Right ventricle myocardium inferior (tissue), 1 donor: ENCODE data around the gene DTD1. TPM values are rescaled to one million over a fixed set of nuclear protein-coding genes. Genes with fewer than 3 reads are reported as not detected.

Experiments
- ATAC-seq: fragments of 200-7000 bp; cut with Tn5 transposase; one replicate; pipeline ENCODE4 v1.9.1; 2020; ENCODE audit warnings: mild to moderate bottlenecking, moderate library complexity
- DNase-seq: peaks from one replicate; pipeline ENCODE4 v3.0.0; 2021; ENCODE audit errors: missing footprints
- intact Hi-C: fragments of 100-400 bp; cut with DNase I; formaldehyde crosslinking; loops from one replicate; pipeline ENCODE4 v1.11.0; 2022
- total RNA-seq: library from RNA; stranded (reverse); fragmentation: NEBNext Ultra II Directional; extraction: Animal tissue kit (Norgen Biotek cat#: 25700); gene quantifications from one replicate; pipeline ENCODE4 v1.2.1, GENCODE V29; 2021
- donor health status: DM: no; HTN: yes; CAD: no; lungs with severe emphysema.

The DTD1 gene
- total RNA-seq, 1 donor from 2014 or later = 11.4 TPM

- intact Hi-C loops = no loop called here
- DNase-seq (no peak), ATAC-seq (no peak)
These were observed 137.1 kb downstream of the DTD1 start for GRCh38 chr20:18724788-18725464.

GRCh38 chr20:18727032-18727508, 139.2 kb downstream of the DTD1 start:
- DNase-seq (no peak), ATAC-seq (no peak)
- intact Hi-C loops = no loop called here

GRCh38 chr20:18728165-18728869, 140.5 kb downstream of the DTD1 start:
- DNase-seq = no peak
- intact Hi-C loops = no loop called here
- ATAC-seq = no peak

- intact Hi-C loops = no loop called here
- DNase-seq (no peak), ATAC-seq (no peak)
These were observed 141.0 kb downstream of the DTD1 start for GRCh38 chr20:18728870-18729224.

DNA sequence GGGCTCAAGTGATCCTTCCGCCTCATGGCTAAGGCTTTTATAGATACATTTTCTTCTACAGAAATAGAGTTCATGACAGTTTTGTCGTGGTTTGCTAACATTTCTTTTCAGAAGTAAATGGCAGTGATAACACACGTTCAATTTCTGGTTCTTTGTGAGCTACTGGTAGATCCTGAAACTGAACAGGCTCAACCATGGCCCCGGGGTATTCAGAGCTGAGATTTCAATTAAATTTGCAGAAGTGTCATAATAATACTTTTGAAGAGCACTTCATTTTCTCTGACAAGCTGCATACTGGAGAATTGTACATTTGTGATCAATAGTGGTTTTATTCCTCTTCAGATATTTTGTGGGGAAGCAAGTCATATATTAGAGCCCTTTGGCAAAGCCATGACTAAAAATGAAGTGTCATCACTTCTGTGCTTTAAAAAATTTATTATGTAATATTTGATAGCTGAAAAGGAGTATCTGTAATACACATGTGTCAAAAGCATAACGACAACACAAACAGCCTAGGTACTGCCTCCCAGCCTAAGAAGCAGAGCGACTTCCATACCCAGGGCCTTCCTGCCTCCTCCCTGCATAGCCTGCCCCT, 141.5 kb downstream of the DTD1 start:
- ATAC-seq (no peak), DNase-seq (no peak)
- intact Hi-C loops = no loop called here

DNA sequence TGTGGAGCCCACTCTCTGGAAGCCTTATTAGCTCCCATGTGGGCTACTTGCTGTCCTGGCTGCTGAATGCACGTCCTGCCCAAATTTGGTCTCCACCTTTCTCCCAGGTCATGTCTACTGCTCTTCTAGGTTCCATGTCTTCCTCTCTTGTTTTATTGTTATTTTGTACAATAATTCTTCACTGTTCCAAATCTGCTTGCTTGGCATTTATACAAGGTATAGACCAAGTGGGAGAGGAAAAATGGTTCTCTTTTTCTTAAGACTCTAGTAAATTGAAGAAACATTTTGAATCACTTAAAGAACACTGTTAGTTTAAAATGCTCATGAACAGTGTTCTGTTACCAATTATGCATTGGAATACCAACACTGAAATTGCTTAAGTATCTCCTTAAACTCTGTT, 144.1 kb downstream of the DTD1 start:
- ATAC-seq (no peak), DNase-seq (no peak)
- intact Hi-C loops = no loop called here

- no peak for DNase-seq
- ATAC-seq = no peak
- intact Hi-C loops = no loop called here
These were observed 146.8 kb downstream of the DTD1 start for GRCh38 chr20:18734525-18735189.

DNA sequence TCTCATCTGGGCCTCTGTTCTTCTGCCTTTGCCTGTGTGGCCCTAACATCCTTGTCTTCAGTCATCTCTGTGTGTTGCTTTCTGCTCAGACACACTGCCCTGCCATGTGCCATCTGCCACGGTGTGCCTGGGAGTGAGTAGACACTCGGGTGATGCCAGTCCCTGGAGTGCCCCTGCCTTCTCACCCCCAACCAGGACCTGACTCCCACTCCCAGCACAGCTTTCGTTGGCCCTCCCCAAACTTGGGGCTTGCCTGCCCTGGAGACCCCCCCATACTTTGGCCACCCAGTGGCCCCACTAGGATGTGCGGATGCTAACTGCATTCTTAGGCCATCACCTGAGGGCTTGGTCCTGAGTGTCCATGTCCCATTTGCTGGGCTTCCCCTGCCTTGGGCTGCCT, 149.3 kb downstream of the DTD1 start:
- intact Hi-C loops = no loop called here
- no peak for DNase-seq
- no peak for ATAC-seq

DNA sequence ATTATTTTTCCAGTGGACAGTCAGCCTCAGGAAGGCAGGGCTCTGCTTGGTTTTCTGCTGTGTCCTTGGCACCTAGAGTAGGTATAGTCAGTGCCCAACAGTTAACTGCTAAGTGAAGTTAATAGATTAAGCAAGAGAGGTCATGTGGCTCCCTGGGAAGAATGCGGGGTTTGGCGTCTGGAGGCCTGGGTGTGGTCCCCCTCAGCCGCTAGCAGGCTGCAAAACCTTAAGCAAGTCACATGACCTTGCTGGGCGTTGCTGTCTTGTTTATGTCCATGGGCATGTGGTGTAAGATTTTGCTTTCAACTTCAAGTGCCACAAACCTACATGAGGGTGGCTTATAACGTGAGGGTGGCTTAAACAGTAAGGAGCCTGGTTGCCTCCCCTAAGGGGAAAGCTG, 150.2 kb downstream of the DTD1 start:
- DNase-seq = no peak
- no peak for ATAC-seq
- intact Hi-C loops = no loop called here

DNA sequence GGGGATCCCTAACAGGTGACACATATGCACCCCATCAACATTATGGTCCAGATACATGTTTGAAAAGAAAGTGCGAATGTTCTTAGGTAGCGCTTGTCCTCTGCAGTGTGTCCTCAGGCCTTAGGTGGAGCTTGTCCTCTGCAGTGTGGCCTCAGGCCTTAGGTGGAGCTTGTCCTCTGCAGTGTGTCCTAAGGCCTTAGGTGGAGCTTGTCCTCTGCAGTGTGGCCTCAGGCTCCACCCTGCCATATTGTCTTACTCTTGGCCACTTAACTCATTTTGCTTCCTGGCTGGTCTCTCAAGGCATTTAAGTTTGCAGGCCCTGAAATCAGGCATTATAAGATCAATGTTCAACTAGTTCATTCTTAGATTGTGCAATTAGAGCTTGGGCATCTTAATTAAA, 151.0 kb downstream of the DTD1 start:
- ATAC-seq (no peak), DNase-seq (no peak)
- intact Hi-C loops = no loop called here

DNA sequence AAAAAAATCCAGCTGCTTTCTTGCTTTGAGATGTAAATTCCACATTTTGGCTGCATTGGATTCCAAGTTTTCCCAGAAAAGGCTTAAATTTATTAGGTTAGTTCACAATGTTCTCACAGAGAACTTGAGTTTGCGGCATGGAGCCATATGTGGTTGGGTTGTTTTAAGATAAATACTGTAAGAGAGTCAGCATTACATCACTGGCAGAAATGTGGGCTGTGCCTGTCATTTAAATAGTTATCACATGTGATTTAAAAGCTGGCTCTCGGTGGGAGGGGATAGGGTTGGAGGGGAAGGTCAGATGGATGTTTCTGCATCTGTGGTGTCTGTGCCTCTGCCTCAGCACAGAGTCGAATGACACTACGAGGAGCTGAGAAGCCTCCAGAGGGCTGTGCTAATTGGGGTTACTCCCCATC, 151.9 kb downstream of the DTD1 start:
- ATAC-seq (peak; percentile 69), DNase-seq (no peak)
- intact Hi-C loops = no loop called here

GRCh38 chr20:18740726-18741125, 152.9 kb downstream of the DTD1 start:
- ATAC-seq (no peak), DNase-seq (no peak)
- intact Hi-C loops = no loop called here

- ATAC-seq (no peak), DNase-seq (no peak)
- intact Hi-C loops = no loop called here
These were observed 155.0 kb downstream of the DTD1 start for GRCh38 chr20:18742841-18743240.

DNA sequence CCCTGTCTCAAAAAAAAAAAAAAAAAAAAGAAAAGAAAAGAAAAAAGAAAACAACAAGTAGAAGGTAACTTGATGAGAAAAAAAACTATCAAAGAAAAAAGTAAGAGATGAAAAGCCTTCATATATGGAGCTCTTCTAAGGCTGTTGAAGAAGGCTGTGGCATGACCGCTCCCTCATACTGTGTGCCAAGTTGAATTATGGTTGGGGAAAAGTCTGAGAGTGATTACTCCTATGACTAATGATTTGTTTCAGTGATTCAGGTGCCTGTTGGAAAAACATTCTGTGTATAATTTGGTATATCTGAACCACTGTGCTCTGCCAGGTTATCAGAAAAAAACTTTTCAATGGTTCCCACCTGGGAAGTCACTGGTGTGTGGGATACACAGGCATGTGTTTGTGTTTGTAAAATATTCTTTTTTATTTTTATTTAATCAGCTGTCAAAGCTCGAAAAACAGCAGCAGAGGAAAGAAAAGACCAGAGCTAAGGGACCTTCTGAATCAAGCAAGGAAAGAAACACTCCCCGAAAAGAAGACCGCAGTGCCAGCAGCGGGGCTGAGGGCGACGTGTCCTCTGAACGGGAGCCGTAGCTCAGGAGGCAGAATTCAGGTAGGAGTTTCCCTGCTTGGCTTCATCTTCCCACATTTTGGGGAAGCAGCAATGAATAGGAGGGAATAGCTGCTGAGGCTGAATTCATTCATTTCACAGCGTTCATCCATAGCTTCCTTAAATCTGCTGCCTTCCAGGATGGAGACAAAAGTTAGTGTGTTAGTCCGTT, 156.0 kb downstream of the DTD1 start:
- ATAC-seq (no peak), DNase-seq (no peak)
- intact Hi-C loops = no loop called here

GRCh38 chr20:18747090-18747489, 159.2 kb downstream of the DTD1 start:
- no peak for DNase-seq
- ATAC-seq = no peak
- intact Hi-C loops = no loop called here

- DNase-seq (no peak), ATAC-seq (no peak)
- intact Hi-C loops = no loop called here
These were observed 161.1 kb downstream of the DTD1 start for GRCh38 chr20:18748987-18749386.

DNA sequence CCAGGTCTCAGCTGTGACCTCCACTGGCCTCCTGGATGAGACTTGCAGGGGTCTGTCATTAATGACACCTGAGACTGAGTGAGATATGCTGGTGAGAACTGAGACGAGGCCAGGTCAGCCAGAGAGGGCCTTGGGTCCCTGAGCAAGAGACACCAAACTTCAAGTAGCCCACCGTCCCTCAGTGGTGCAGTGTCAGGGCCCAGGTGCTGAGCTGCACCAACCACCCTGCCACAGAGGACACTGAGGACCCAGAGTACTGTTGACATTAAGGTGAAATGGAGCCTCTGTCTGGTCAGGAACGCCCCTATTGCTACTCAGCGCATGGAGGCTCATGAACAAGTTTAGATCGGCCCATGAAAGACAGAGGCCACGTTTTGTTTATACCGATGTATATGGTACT, 161.7 kb downstream of the DTD1 start:
- ATAC-seq (no peak), DNase-seq (no peak)
- intact Hi-C loops = no loop called here

- no peak for ATAC-seq
- intact Hi-C loops = no loop called here
- no peak for DNase-seq
These were observed 162.9 kb downstream of the DTD1 start for GRCh38 chr20:18750735-18751134.

GRCh38 chr20:18754030-18754652, 166.3 kb downstream of the DTD1 start:
- no peak for ATAC-seq
- intact Hi-C loops = no loop called here
- DNase-seq = no peak
